Gastroesophageal sphincter (tissue), 3 donors: ENCODE results near the gene GPHN.

Source experiments
- CTCF ChIP-seq, 4 experiments: fragments of 200-600 bp in 2 of 4; fragments of 450-650 bp in 2 of 4; sonication (generic) in 1 of 4; IDR thresholded peaks; one replicate each; pipeline ENCODE4 v1.5.1; 2017 to 2019; ENCODE audit warnings: antibody characterized with exemption in 4 of 4, mild to moderate bottlenecking in 2 of 4, moderate library complexity in 2 of 4
- EP300 ChIP-seq: sonication (generic); formaldehyde crosslinking; IDR thresholded peaks from one replicate; pipeline ENCODE4 v1.6.1; 2017; ENCODE audit warnings: antibody characterized with exemption, mild to moderate bottlenecking
- POLR2A ChIP-seq, 2 donors: fragments of 450-650 bp; IDR thresholded peaks; one replicate each; pipeline ENCODE4 v1.6.1; 2017; ENCODE audit warnings: antibody characterized with exemption in 2 of 2, mild to moderate bottlenecking in 2 of 2, moderate library complexity in 1 of 2
- POLR2AphosphoS5 ChIP-seq: sonication (generic); formaldehyde crosslinking; IDR thresholded peaks from one replicate; pipeline ENCODE4 v1.6.1; 2017; ENCODE audit warnings: antibody characterized with exemption

GRCh38 chr14:66563731-66564130 is 55.8 kb downstream of the GPHN start:
- no peak for TF ChIP-seq CTCF (IDR thresholded peaks at IDR 0.05)
- TF ChIP-seq POLR2A (IDR thresholded peaks at IDR 0.05), result no peak
- TF ChIP-seq POLR2AphosphoS5, result no peak
- no peak for TF ChIP-seq EP300
